ENCODE measurements around the gene CUEDC1. TPM values are rescaled to one million over a fixed set of nuclear protein-coding genes. Genes with fewer than 3 reads are reported as not detected.

The CUEDC1 gene
- total and polyA plus RNA-seq, 2 of the 13 experiments (the other 11 are each of a cell fraction or from before 2014, with no cell fraction given) = 7.4 to 12.9 TPM

DNA sequence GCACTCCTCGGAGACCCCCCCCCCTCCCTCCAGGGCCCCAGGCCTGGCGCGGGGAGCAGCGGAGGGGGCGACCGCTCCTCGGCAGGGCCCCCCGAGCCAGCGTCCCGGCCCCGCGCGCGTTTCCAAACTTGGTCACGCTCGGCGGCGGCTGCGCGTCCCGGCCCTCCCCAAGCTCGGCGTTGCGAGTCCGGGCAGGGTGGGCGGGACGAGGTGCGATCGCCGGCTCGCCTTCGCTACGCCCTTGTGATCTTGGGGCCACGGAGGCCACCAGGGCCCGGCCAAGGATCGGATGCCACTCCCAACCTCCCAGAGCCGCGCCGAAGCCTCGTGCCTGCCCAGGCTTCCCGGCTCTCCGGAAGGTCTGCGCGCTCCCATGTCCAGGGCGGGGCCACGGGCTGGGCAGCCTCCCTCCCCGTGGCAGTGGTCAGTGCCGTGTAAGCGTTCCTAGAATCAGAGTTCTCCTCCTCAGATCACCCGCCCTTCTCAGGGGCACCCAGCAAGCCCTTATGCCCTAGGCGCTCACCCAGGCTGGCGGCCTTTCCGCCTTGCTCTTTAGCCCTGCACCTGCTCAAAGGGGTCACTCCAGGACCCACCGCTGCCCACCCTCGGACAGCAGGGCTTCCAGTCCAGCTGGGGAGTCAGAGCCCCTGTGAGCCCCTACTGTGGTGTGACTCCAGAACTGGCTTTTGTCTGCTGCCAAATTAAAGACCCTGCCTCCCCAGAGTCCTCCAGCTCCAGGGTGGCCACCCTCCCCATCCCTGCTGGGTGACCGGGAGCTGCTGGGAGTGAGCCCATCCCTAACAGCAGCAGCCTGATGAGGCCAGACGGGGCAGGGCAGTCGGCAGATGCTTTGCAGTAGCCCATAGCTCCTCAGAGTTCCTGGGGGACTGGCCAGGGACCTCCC, 93.2 kb downstream of the CUEDC1 start (continued):
- peak; percentile 79; the same call in 1 of the 2 replicates for TF ChIP-seq STAT5B (CRISPR knock-in tag; IDR thresholded peaks at IDR 0.05)
- TF ChIP-seq, protein P1, sequence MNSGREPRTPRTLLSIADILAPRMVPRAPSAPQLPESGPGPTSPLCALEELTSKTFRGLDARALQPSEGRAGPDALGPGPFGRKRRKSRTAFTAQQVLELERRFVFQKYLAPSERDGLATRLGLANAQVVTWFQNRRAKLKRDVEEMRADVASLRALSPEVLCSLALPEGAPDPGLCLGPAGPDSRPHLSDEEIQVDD (CRISPR knock-in tag; IDR thresholded peaks at IDR 0.05; ENCODE audit: borderline replicate concordance) = peak; percentile 43; the same call in 1 of the 2 replicates
- TF ChIP-seq ZNF678 (CRISPR knock-in tag; IDR thresholded peaks at IDR 0.05) = peak; percentile 90
- TF ChIP-seq ASH2L (IDR thresholded peaks at IDR 0.05; ENCODE audit: insufficient read length, low read depth, low read length) = no peak
- peak; percentile 87 for TF ChIP-seq ZFY (CRISPR knock-in tag; IDR thresholded peaks at IDR 0.05)
- TF ChIP-seq SRY (CRISPR knock-in tag; IDR thresholded peaks at IDR 0.05) = no peak; the same call in none of the 2 replicates
- TF ChIP-seq ZFX (CRISPR knock-in tag; IDR thresholded peaks at IDR 0.05; ENCODE audit: low read depth) = peak; percentile 90
- peak; percentile 82; the same call in 1 of the 2 replicates for TF ChIP-seq ZNF724P (CRISPR knock-in tag; IDR thresholded peaks at IDR 0.05; ENCODE audit: borderline replicate concordance)
- TF ChIP-seq HDAC6 (IDR thresholded peaks at IDR 0.05; ENCODE audit: low read depth, low read length) = no peak
- TF ChIP-seq, protein P2, sequence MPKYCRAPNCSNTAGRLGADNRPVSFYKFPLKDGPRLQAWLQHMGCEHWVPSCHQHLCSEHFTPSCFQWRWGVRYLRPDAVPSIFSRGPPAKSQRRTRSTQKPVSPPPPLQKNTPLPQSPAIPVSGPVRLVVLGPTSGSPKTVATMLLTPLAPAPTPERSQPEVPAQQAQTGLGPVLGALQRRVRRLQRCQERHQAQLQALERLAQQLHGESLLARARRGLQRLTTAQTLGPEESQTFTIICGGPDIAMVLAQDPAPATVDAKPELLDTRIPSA (CRISPR knock-in tag; IDR thresholded peaks at IDR 0.05; ENCODE audit: borderline replicate concordance) = no peak
- TF ChIP-seq, protein P3, sequence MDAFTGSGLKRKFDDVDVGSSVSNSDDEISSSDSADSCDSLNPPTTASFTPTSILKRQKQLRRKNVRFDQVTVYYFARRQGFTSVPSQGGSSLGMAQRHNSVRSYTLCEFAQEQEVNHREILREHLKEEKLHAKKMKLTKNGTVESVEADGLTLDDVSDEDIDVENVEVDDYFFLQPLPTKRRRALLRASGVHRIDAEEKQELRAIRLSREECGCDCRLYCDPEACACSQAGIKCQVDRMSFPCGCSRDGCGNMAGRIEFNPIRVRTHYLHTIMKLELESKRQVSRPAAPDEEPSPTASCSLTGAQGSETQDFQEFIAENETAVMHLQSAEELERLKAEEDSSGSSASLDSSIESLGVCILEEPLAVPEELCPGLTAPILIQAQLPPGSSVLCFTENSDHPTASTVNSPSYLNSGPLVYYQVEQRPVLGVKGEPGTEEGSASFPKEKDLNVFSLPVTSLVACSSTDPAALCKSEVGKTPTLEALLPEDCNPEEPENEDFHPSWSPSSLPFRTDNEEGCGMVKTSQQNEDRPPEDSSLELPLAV (CRISPR knock-in tag; conservative IDR thresholded peaks at IDR 0.05; ENCODE audit: low read depth) = no peak
- TF ChIP-seq ZNF556 (CRISPR knock-in tag; IDR thresholded peaks at IDR 0.05; ENCODE audit: borderline replicate concordance) = 0 out of 2 replicates have a peak, but pooled peaks have one; percentile 68
- TF ChIP-seq, protein P4, sequence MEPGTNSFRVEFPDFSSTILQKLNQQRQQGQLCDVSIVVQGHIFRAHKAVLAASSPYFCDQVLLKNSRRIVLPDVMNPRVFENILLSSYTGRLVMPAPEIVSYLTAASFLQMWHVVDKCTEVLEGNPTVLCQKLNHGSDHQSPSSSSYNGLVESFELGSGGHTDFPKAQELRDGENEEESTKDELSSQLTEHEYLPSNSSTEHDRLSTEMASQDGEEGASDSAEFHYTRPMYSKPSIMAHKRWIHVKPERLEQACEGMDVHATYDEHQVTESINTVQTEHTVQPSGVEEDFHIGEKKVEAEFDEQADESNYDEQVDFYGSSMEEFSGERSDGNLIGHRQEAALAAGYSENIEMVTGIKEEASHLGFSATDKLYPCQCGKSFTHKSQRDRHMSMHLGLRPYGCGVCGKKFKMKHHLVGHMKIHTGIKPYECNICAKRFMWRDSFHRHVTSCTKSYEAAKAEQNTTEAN (CRISPR knock-in tag; conservative IDR thresholded peaks at IDR 0.05) = peak; percentile 96
- TF ChIP-seq HDAC1 (CRISPR knock-in tag; IDR thresholded peaks at IDR 0.05) = peak; percentile 80
- no peak for TF ChIP-seq FOXP1 (IDR thresholded peaks at IDR 0.05)
- no peak for TF ChIP-seq FOXP1 (CRISPR knock-in tag; IDR thresholded peaks at IDR 0.05)
- TF ChIP-seq, protein P5, sequence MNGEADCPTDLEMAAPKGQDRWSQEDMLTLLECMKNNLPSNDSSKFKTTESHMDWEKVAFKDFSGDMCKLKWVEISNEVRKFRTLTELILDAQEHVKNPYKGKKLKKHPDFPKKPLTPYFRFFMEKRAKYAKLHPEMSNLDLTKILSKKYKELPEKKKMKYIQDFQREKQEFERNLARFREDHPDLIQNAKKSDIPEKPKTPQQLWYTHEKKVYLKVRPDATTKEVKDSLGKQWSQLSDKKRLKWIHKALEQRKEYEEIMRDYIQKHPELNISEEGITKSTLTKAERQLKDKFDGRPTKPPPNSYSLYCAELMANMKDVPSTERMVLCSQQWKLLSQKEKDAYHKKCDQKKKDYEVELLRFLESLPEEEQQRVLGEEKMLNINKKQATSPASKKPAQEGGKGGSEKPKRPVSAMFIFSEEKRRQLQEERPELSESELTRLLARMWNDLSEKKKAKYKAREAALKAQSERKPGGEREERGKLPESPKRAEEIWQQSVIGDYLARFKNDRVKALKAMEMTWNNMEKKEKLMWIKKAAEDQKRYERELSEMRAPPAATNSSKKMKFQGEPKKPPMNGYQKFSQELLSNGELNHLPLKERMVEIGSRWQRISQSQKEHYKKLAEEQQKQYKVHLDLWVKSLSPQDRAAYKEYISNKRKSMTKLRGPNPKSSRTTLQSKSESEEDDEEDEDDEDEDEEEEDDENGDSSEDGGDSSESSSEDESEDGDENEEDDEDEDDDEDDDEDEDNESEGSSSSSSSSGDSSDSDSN (CRISPR knock-in tag; IDR thresholded peaks at IDR 0.05) = peak; percentile 92
- TF ChIP-seq ZKSCAN8 (CRISPR knock-in tag; IDR thresholded peaks at IDR 0.05; ENCODE audit: borderline replicate concordance) = peak; percentile 55; the same call in 1 of the 2 replicates
- no peak for TF ChIP-seq NFE2 (CRISPR knock-in tag; IDR thresholded peaks at IDR 0.05)
- no peak for TF ChIP-seq ZNF335 (CRISPR knock-in tag; IDR thresholded peaks at IDR 0.05)
- no peak for TF ChIP-seq ZNF780A (CRISPR knock-in tag; IDR thresholded peaks at IDR 0.05)
- TF ChIP-seq ADNP (CRISPR knock-in tag; IDR thresholded peaks at IDR 0.05) = no peak
- TF ChIP-seq, protein P6, sequence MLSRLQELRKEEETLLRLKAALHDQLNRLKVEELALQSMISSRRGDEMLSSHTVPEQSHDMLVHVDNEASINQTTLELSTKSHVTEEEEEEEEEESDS (CRISPR knock-in tag; IDR thresholded peaks at IDR 0.05; ENCODE audit: borderline replicate concordance) = no peak
- TF ChIP-seq YEATS4 (CRISPR knock-in tag; IDR thresholded peaks at IDR 0.05; ENCODE audit: borderline replicate concordance) = peak; percentile 97

Data from HepG2 (cell line).